ENCODE data around the gene CNPPD1.

- TF ChIP-seq POLR2AphosphoS5 (IDR thresholded peaks at IDR 0.05), result no peak
- TF ChIP-seq CTCF (IDR thresholded peaks at IDR 0.05), result peak in 2 of 4 experiments; percentile 5 to 45
These were observed 552 bp downstream of the CNPPD1 start for GRCh38 chr2:219175928-219176817.
